HEK293T (cell line): ENCODE measurements around the gene SH3RF3.

Experiments used
- CTCF ChIA-PET: fragments of 350-600 bp; formaldehyde crosslinking; extraction: SDS; loops from one replicate; lab custom pipeline; 2021; ENCODE audit warnings: antibody characterized with exemption, inconsistent platforms; lab: Yijun Ruan, JAX
- POLR2A ChIA-PET: fragments of 350-600 bp; formaldehyde crosslinking; extraction: SDS; loops from one replicate; lab custom pipeline; 2020; ENCODE audit warnings: antibody characterized with exemption, inconsistent platforms; lab: Yijun Ruan, JAX
- DNase-seq: peaks from one replicate; pipeline ENCODE4 v3.0.0; 2012; ENCODE audit warnings: mixed read lengths; ENCODE audit errors: extremely low spot score
- ARNT ChIP-seq: fragments of 450-650 bp; IDR thresholded peaks from 2 replicates; pipeline ENCODE4 v1.6.1; 2017; ENCODE audit warnings: mild to moderate bottlenecking
- BHLHE40 ChIP-seq: fragments of 450-650 bp; IDR thresholded peaks from 2 replicates; pipeline ENCODE4 v1.6.1; 2016; ENCODE audit warnings: mild to moderate bottlenecking, moderate library complexity, borderline replicate concordance
- CTBP1 ChIP-seq: fragments of 450-650 bp; IDR thresholded peaks from 2 replicates; pipeline ENCODE4 v1.6.1; 2016; ENCODE audit warnings: borderline replicate concordance
- ELF4 ChIP-seq: fragments of 450-650 bp; IDR thresholded peaks from 2 replicates; pipeline ENCODE4 v1.6.1; 2017; ENCODE audit warnings: antibody characterized with exemption
- FOXA1 ChIP-seq: fragments of 450-650 bp; IDR thresholded peaks from 2 replicates; pipeline ENCODE4 v1.6.1; 2016; ENCODE audit warnings: mild to moderate bottlenecking
- FOXK2 ChIP-seq: fragments of 450-650 bp; IDR thresholded peaks from 2 replicates; pipeline ENCODE4 v1.6.1; 2016; ENCODE audit warnings: mild to moderate bottlenecking
- FOXM1 ChIP-seq: fragments of 450-650 bp; IDR thresholded peaks from 2 replicates; pipeline ENCODE4 v1.6.1; 2017; ENCODE audit warnings: mild to moderate bottlenecking, borderline replicate concordance
- HDGF ChIP-seq: fragments of 450-650 bp; IDR thresholded peaks from 2 replicates; pipeline ENCODE4 v1.6.1; 2017; ENCODE audit warnings: antibody characterized with exemption, borderline replicate concordance
- L3MBTL2 ChIP-seq: fragments of 450-650 bp; conservative IDR thresholded peaks from 2 replicates; pipeline ENCODE4 v1.6.1; 2016; ENCODE audit warnings: mild to moderate bottlenecking
- LEF1 ChIP-seq: fragments of 450-650 bp; IDR thresholded peaks from 2 replicates; pipeline ENCODE4 v1.6.1; 2017; ENCODE audit warnings: mild to moderate bottlenecking, borderline replicate concordance
- NFRKB ChIP-seq: fragments of 450-650 bp; IDR thresholded peaks from 2 replicates; pipeline ENCODE4 v1.6.1; 2016; ENCODE audit warnings: mild to moderate bottlenecking, moderate library complexity
- SP1 ChIP-seq: fragments of 450-650 bp; IDR thresholded peaks from 2 replicates; pipeline ENCODE4 v1.6.1; 2017
- SUZ12 ChIP-seq: fragments of 450-650 bp; IDR thresholded peaks from 2 replicates; pipeline ENCODE4 v1.6.1; 2016; ENCODE audit warnings: mild to moderate bottlenecking
- TARDBP ChIP-seq: fragments of 450-650 bp; IDR thresholded peaks from 2 replicates; pipeline ENCODE4 v1.6.1; 2016
- ZNF384 ChIP-seq: fragments of 450-650 bp; IDR thresholded peaks from 2 replicates; pipeline ENCODE4 v1.6.1; 2016
- TF ChIP-seq, protein P1 (sequence below): fragments of 450-650 bp; IDR thresholded peaks from 2 replicates; pipeline ENCODE4 v1.6.1; 2016

Gene SH3RF3

GRCh38 chr2:109282865-109283264, 153.9 kb downstream of the SH3RF3 start:
- TF ChIP-seq ZNF384 (no peak), SUZ12 (no peak), ELF4 (no peak), BHLHE40 (no peak), FOXM1 (no peak), ARNT (no peak), FOXA1 (no peak), CTBP1 (no peak), HDGF (no peak), SP1 (no peak), TARDBP (no peak), NFRKB (no peak), FOXK2 (no peak)
- TF ChIP-seq, protein P1, sequence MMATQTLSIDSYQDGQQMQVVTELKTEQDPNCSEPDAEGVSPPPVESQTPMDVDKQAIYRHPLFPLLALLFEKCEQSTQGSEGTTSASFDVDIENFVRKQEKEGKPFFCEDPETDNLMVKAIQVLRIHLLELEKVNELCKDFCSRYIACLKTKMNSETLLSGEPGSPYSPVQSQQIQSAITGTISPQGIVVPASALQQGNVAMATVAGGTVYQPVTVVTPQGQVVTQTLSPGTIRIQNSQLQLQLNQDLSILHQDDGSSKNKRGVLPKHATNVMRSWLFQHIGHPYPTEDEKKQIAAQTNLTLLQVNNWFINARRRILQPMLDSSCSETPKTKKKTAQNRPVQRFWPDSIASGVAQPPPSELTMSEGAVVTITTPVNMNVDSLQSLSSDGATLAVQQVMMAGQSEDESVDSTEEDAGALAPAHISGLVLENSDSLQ: no peak
- DNase-seq: no peak
- ChIA-PET CTCF (interaction anchor here (1.6 kb wide), 1 partner anchor 22 kb away, joined by 3 read pairs; no protein-coding TSS in a partner anchor), POLR2A (interaction anchor here (0.7 kb wide), 1 partner anchor 250 kb away, joined by 3 read pairs; no protein-coding TSS in a partner anchor)

DNA sequence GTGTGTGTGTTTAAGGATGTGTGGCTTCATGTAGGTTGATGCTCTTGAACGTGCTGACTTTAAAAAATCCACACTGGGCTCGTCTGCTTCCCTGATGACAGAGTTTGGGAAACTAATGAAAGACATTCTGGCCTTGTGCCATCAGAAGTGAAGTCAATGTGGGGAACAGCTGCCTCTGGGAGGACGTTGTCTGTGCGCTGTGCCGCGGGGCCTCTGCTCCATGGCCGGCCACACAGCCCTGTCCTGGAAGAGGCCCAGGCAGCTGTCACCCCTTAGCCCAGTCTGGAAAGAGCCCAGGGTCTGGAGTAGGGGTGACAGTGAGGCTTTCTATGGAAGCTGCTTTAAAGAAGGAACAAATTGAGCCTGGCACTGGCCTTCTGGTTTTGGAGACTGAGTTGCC, 155.8 kb downstream of the SH3RF3 start:
- ChIA-PET POLR2A (no interaction called here), CTCF (no interaction called here)
- DNase-seq: no peak
- TF ChIP-seq BHLHE40 (no peak), FOXK2 (no peak), L3MBTL2 (no peak), NFRKB (no peak), ARNT (no peak), TARDBP (no peak), FOXA1 (no peak), FOXM1 (no peak), CTBP1 (no peak), HDGF (no peak)

GRCh38 chr2:109285244-109285651, 156.2 kb downstream of the SH3RF3 start:
- CTCF ChIA-PET: no interaction called here
- no peak for DNase-seq
- TF ChIP-seq, protein P1: no peak
- TF ChIP-seq L3MBTL2: no peak
- no peak for TF ChIP-seq ARNT
- no peak for TF ChIP-seq NFRKB
- no peak for TF ChIP-seq ELF4
- no peak for TF ChIP-seq TARDBP
- POLR2A ChIA-PET: no interaction called here

GRCh38 chr2:109287413-109287812, 158.4 kb downstream of the SH3RF3 start:
- ChIA-PET POLR2A (no interaction called here), CTCF (no interaction called here)
- no peak for TF ChIP-seq HDGF
- TF ChIP-seq ELF4: no peak
- no peak for TF ChIP-seq TARDBP
- TF ChIP-seq ARNT: no peak
- TF ChIP-seq SUZ12: no peak
- TF ChIP-seq CTBP1: no peak
- TF ChIP-seq FOXA1: no peak
- TF ChIP-seq SP1: no peak
- no peak for TF ChIP-seq BHLHE40
- TF ChIP-seq ZNF384: no peak
- no peak for TF ChIP-seq NFRKB
- no peak for TF ChIP-seq L3MBTL2
- TF ChIP-seq FOXK2: no peak
- TF ChIP-seq, protein P1: no peak
- TF ChIP-seq LEF1: no peak
- TF ChIP-seq FOXM1: no peak
- no peak for DNase-seq

DNA sequence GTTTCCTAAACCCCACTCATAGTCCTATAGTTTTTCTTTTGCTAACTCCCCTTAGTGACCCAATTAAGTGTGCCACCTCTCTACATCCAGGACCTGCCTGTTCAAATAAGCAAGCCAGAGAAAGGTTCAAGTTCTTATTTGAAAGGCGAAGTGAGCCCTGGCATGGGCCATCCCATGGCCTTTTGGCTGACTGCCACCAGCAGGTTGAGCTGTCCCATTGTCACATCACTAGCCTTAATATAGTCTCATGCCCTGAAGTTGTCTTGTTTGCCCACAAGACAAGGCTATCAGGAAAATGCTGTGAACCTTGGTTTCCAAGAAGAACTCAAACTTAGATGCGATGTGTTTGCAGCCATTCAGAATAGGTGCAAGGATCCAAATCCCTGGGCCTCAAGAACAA, 158.8 kb downstream of the SH3RF3 start:
- ChIA-PET CTCF (no interaction called here), POLR2A (no interaction called here)
- no peak for TF ChIP-seq TARDBP
- no peak for TF ChIP-seq FOXK2
- no peak for TF ChIP-seq LEF1
- TF ChIP-seq HDGF: no peak
- no peak for TF ChIP-seq FOXM1
- TF ChIP-seq, protein P1: no peak
- no peak for TF ChIP-seq ELF4
- TF ChIP-seq SP1: no peak
- no peak for DNase-seq

DNA sequence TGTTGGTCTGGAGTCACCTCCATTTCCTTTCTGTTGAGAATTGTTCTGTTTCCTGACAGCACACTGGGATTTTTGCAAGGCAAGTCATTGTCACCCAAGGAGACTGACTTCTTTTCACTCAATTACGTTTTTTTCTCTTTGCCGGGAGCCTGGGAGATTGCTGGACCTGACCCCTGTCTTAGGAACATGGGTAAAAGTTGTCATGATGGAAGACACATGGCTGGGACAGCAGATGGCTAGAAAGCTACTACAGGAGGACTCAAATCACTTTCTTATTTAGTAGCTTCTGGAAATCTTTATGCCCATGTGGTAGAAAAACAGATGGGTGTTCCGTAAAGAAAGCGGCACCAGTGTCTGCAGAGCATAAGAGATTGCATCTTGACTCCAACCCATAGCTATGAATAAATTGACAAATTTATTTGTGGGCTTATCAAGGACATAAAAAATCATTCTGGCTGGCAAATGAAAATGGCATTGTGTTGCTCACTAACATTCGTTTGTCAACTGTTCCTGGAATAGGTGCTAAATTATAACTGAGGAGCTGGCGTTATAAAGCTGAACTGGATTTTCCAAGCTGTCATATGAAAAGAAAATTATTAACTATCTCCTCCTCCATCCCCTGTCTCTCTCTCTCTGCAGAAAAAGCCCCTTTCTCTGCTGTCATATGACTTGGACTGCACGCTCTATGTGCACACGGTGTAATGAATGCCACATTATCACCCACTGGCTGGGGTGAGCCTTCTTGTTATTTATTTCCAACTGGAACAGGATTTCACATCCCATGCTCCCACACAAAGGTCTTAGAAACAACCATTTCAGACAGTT, 159.8 kb downstream of the SH3RF3 start:
- TF ChIP-seq ZNF384 (no peak), NFRKB (no peak), ELF4 (no peak), L3MBTL2 (no peak), FOXM1 (no peak), BHLHE40 (no peak), SP1 (no peak), SUZ12 (no peak), CTBP1 (no peak), FOXK2 (no peak), ARNT (no peak), LEF1 (no peak), TARDBP (no peak)
- TF ChIP-seq, protein P1: no peak
- DNase-seq: no peak
- ChIA-PET CTCF (no interaction called here), POLR2A (no interaction called here)
